Ovary (tissue), 3 donors: ENCODE measurements around the gene CCDC121.

Experiments
- EP300 ChIP-seq: sonication (generic); formaldehyde crosslinking; IDR thresholded peaks from one replicate; pipeline ENCODE4 v1.6.1; 2017; ENCODE audit warnings: antibody characterized with exemption
- TF ChIP-seq, protein P1 (sequence below), 3 donors: fragments of 450-650 bp in 2 of 3; fragments of 200-600 bp in 1 of 3; IDR thresholded peaks; one replicate each; pipeline versions ENCODE4 v1.5.1 to v1.8.0; 2016 to 2022; ENCODE audit warnings: antibody characterized with exemption in 3 of 3, mild to moderate bottlenecking in 1 of 3
- donor health status: DM: no; HTN: no; CAD: no.

DNA sequence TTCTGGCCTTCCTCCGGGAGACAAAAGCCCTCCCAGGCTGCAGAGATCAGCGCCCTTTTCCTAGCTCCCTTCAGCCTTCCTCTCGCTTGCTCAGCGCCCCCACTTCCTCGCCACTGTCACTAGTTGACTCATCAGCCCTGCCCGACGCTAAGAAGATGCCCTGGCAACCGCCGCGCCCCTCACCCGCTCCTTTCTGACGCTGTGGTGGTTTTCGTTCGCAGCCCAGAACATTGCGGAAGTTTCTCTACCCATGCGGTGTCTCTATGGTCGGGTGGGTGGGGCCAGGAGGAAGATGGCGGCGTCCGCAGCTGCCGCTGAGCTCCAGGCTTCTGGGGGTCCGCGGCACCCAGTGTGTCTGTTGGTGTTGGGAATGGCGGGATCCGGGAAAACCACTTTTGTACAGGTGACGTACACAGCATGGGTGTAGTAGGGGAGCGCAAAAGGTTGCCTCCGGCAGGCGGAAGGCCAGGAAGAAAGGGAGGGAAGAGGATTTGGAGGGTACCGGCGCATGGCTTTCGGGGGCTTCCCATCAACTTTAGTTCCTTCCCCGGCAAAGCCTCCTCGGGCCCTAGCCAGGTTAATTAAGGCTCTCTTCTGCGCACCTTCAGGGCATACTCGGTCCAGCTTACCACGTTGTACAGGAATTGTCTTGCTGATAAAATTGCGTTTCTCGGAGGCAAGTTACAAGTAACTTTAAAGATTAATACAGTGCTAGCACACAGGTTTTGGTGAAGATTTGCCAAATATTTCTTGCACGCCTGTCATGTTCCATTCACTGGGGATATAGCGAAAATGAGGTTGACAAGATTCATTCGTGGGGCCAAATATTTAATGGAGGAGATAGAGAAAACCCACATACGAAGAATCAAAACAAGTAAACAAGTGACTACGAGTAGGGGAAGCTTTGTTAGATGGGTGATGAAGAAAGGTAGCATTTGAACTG, at the start of gene CCDC121, which contains the start of gene GPN1:
- TF ChIP-seq, protein P1, sequence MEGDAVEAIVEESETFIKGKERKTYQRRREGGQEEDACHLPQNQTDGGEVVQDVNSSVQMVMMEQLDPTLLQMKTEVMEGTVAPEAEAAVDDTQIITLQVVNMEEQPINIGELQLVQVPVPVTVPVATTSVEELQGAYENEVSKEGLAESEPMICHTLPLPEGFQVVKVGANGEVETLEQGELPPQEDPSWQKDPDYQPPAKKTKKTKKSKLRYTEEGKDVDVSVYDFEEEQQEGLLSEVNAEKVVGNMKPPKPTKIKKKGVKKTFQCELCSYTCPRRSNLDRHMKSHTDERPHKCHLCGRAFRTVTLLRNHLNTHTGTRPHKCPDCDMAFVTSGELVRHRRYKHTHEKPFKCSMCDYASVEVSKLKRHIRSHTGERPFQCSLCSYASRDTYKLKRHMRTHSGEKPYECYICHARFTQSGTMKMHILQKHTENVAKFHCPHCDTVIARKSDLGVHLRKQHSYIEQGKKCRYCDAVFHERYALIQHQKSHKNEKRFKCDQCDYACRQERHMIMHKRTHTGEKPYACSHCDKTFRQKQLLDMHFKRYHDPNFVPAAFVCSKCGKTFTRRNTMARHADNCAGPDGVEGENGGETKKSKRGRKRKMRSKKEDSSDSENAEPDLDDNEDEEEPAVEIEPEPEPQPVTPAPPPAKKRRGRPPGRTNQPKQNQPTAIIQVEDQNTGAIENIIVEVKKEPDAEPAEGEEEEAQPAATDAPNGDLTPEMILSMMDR (IDR thresholded peaks at IDR 0.05), result no peak
- TF ChIP-seq EP300, result no peak
